ENCODE measurements around the gene CDC34.

Gene CDC34

DNA sequence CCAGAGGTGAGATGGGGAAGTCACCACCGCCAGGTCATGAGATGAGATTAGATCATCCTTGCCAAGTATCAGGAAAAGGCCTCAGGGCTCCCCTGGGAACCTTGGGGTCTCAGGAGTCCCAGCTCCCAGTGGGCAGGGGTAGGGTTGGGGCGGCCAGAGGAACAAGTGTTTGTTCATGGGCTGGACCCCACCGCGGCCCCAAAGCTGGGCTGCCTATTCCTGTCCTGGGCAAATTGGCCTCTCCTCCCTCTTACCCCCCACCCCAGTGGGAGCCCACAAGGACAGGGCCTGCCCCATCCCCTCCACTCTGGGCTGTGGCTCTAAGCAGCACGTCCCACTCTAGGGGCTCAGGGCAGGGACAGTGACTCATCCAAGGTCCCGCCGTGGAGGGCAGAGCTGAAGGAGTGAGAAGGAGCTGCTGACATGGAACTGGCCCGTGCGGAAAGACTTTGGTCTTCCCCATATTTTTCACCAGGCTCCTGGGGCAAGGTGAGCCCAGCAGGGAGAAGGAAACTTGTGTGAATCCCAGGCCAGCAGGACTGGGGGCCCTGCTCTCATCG, 54.1 kb downstream of the CDC34 start:
- in situ Hi-C loops (cut with HindIII; ENCODE audit: low sequenced_read_pairs), result no loop called here

DNA sequence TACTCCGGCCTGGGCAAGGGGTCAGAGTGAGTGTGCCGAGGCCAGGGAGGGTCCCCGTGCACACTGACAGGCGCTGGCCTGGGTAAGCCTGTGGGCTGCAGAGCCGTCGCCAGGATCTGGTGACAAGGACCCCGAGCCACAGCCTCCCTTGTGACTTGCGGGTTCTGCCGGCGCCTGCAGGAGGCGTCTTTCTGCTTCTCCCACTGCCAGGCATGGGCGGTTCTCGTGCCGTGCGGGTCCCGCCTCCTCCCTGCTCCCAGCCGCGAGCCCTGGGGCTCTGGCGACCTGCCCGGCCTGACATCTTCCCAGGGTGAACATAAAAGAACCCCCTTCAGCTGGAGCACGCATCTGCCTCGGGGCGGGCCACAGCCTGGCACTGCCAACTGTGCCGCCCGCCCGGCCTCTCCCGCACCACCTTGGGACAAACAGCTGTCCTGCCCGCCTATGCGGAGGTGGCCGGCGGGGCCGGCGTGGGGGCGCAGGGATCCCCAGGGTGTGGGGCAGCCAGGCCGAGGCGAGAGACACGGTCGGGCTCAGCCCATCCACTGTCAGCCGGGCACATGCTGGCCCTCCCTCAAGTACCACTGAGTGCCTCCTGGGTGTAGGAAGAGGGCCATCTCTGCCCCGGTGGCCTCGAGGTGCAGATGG, 56.7 kb downstream of the CDC34 start:
- in situ Hi-C loops (cut with HindIII; ENCODE audit: low sequenced_read_pairs), result no loop called here

DNA sequence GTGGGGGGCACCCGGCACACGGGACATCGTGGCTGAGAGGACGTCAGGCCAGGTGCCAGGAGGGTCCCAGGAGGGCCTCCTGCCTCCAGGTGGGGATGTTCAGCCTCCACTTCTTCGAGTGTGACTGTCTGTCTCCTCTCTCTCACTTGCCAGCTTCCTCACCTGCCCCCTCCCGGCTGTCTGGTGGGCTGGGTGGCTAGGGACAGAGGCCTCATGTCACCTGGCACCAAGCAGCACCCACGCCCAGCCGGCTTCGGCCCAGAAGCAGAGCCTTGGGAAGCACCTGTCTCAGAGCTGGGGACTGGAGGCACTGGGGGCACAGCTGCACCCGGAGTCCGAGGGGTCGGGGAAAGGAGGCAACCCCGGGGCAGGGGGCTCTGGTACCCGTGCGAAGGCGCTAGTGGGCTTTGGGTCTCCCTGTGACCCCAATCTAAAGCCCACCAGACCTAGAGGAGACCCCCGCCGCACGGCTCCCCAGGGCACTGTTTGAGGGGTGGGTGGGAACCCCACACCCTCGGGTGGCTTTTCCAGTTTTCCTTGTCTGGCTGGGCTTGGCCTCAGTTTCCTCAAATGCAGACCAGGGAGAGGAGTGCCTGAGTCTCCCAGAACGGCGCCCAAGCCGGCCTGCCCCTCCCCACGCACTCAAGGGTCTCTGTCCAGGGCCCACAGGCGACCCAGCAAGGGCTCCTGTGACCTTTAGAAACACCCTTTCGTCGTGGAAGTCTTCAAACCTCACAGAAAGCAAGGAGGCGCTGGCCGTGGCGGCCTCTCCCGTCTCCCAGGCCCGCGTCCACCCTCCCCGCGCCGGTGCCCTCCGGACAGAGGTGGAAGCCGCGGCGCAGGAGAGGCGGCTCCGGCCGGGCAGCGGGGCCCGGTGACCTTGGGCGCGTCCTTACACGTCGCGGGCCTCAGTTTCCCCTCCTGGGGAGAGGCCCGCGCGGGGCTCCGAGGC, 57.5 kb downstream of the CDC34 start:
- in situ Hi-C loops (cut with HindIII; ENCODE audit: low sequenced_read_pairs), result no loop called here

DNA sequence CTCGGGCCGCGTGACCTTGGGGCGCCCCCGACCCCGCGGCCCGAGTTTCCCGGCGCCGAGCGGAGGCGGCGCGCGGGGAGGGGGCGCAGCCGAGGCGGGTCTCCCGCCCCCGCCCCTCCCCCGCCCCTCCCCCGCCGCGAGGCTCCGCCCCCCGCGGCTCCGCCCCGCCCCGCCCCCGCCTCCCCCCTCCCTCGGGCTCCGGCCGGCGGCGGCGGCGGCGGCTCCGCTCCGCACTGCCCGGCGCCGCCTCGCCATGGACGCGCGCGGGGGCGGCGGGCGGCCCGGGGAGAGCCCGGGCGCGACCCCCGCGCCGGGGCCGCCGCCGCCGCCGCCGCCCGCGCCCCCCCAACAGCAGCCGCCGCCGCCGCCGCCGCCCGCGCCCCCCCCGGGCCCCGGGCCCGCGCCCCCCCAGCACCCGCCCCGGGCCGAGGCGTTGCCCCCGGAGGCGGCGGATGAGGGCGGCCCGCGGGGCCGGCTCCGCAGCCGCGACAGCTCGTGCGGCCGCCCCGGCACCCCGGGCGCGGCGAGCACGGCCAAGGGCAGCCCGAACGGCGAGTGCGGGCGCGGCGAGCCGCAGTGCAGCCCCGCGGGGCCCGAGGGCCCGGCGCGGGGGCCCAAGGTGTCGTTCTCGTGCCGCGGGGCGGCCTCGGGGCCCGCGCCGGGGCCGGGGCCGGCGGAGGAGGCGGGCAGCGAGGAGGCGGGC, 58.3 kb downstream of the CDC34 start, which contains the start of gene HCN2:
Gene HCN2, plus strand, starts transcription at position 189 of the 703 bp plus-strand sequence. Its CDS starts 65 bp downstream, at position 254.
- in situ Hi-C loops (cut with HindIII; ENCODE audit: low sequenced_read_pairs), result no loop called here

DNA sequence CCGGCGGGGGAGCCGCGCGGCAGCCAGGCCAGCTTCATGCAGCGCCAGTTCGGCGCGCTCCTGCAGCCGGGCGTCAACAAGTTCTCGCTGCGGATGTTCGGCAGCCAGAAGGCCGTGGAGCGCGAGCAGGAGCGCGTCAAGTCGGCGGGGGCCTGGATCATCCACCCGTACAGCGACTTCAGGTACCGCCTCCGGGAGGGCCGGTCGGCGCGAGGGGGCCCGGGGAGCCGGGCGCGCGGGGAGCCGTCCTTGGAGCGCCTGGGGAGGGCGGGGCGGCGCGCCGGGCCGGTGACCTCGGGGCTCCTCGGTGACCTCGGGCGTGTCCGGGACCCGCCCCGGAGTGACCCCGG, 58.8 kb downstream of the CDC34 start:
- in situ Hi-C loops (cut with HindIII; ENCODE audit: low sequenced_read_pairs), result no loop called here

DNA sequence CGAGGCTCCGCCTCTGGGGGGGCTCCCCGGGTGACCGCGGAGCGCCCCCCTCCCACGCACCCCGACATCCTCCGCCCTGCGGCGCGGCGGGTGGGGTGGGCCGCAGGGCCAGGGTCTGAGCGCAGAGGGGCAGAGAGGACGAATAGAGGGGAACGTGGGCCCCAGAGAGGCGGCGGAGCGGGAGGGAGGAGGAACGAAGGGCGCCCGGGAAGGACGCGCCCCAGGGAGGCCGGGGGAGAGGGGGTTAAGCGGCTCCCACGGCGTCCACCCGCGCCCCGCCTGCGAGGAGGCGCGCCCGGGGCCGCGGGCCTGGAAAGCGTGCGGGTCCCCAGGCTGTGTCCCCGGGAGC, 59.2 kb downstream of the CDC34 start:
- in situ Hi-C loops (cut with HindIII; ENCODE audit: low sequenced_read_pairs), result no loop called here

DNA sequence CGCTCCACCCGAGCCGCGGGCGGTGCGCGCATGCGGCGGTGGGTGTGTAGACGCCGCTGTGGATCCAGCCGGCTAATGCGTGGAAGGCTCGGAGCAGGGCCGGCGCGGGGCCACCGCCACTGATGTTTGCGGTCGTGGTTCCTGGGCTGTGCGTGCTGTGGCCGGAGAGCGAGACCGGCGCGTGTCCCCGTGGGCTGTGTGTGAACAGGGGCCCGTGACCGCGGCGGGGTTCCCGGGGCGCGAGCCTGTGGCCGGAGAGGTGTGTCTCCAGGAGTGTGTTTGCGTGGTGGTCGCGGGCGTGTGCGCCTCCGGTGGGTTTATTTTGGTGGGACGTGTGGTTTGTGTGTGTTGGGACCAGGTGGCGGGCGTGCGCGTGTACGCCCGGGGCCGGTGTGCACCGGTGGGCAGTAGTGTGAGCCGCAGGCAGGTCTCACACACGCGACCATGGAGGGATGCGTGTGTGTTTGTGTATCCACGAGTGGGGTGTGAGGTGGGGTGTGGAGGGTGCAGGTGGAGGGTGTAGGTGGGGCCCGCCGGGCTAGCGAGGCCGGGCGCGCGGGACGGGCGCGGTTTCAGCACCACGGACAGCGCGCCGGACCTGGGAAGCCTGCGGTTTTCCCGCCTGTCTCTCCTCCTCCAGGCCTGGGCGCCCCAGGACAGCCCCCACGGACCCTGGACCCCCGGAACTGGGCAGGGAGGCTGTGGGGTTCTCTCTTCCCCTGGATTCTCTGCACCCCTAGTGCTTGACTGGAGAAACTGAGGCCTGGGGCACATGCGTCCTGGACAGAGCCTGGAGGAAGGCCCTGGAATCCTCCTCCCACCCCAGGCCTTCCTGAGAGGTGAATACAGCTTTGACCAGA, 59.8 kb downstream of the CDC34 start:
- in situ Hi-C loops (cut with HindIII; ENCODE audit: low sequenced_read_pairs), result no loop called here

Data from DLD1 (cell line).